Neuron (in vitro differentiated cells): ENCODE results near the gene GABBR2.
"Not testable (repeated sequence)": the region's sequence is repeated elsewhere in the genome, so short reads cannot be mapped to it uniquely, and the experiment has no call there.

ENCODE experiments used
- H2AFZ ChIP-seq: one replicate; pipeline ENCODE4 v1.6.1; 2013; ENCODE audit warnings: low read depth, mild to moderate bottlenecking, inconsistent platforms, low read length, moderate library complexity
- H3K27me3 ChIP-seq: one replicate; pipeline ENCODE4 v1.6.1; 2013; ENCODE audit warnings: low read length; ENCODE audit not compliant: insufficient read depth
- H3K36me3 ChIP-seq: one replicate; pipeline ENCODE4 v1.6.1; 2013; ENCODE audit warnings: low read length; ENCODE audit not compliant: insufficient read depth
- H3K4me1 ChIP-seq: one replicate; pipeline ENCODE4 v1.6.1; 2013; ENCODE audit warnings: low read length; ENCODE audit not compliant: insufficient read depth
- H3K4me3 ChIP-seq: 2 replicates; pipeline ENCODE4 v1.5.1; 2013; ENCODE audit warnings: mild to moderate bottlenecking, low read length, moderate library complexity
- H3K9me3 ChIP-seq: one replicate; pipeline ENCODE4 v1.6.1; 2013; ENCODE audit warnings: low read length

GABBR2 gene

GRCh38 chr9:98479967-98480847, 228.5 kb downstream of the GABBR2 start:
- Histone ChIP-seq H3K4me3 (no peak overlapping the region), H3K9me3 (no peaks in the 10 kb centered on the region), H3K36me3 (no peaks in the 10 kb centered on the region), H2AFZ (no peak overlapping the region), H3K27me3 (no peaks in the 10 kb centered on the region), H3K4me1 (no peaks in the 10 kb centered on the region)

GRCh38 chr9:98479449-98479848, 229.3 kb downstream of the GABBR2 start:
- H3K4me1 ChIP-seq: peaks cover 3% of the 10 kb centered on the region
- H2AFZ ChIP-seq: no peak overlapping the region
- no peaks in the 10 kb centered on the region for H3K9me3 ChIP-seq
- H3K4me3 ChIP-seq: no peak overlapping the region
- H3K36me3 ChIP-seq: no peaks in the 10 kb centered on the region
- H3K27me3 ChIP-seq: no peaks in the 10 kb centered on the region

- H2AFZ ChIP-seq: no peak overlapping the region
- H3K4me3 ChIP-seq: no peak overlapping the region
- H3K4me1 ChIP-seq: peaks cover 3% of the 10 kb centered on the region
- H3K9me3 ChIP-seq: no peaks in the 10 kb centered on the region
- no peaks in the 10 kb centered on the region for H3K27me3 ChIP-seq
- H3K36me3 ChIP-seq: no peaks in the 10 kb centered on the region
Observed at GRCh38 chr9:98477884-98478283, 230.9 kb downstream of the GABBR2 start.

GRCh38 chr9:98472216-98472615, 236.5 kb downstream of the GABBR2 start:
- H3K4me3 ChIP-seq: no peak overlapping the region
- no peaks in the 10 kb centered on the region for H3K27me3 ChIP-seq
- no peaks in the 10 kb centered on the region for H3K9me3 ChIP-seq
- no peak overlapping the region for H2AFZ ChIP-seq
- H3K4me1 ChIP-seq: peaks cover 3% of the 10 kb centered on the region
- no peaks in the 10 kb centered on the region for H3K36me3 ChIP-seq

- Histone ChIP-seq H3K4me1 (peaks cover 3% of the 10 kb centered on the region), H3K4me3 (no peak overlapping the region), H3K9me3 (no peaks in the 10 kb centered on the region), H2AFZ (no peak overlapping the region), H3K27me3 (no peaks in the 10 kb centered on the region), H3K36me3 (no peaks in the 10 kb centered on the region)
Observed at GRCh38 chr9:98471185-98471584, 237.6 kb downstream of the GABBR2 start.

- Histone ChIP-seq H3K4me3 (no peak overlapping the region), H3K4me1 (no peaks in the 10 kb centered on the region), H3K9me3 (no peaks in the 10 kb centered on the region), H2AFZ (no peak overlapping the region), H3K27me3 (no peaks in the 10 kb centered on the region), H3K36me3 (no peaks in the 10 kb centered on the region)
Observed at GRCh38 chr9:98468567-98469239, 240.0 kb downstream of the GABBR2 start.

- Histone ChIP-seq H3K27me3 (no peaks in the 10 kb centered on the region), H3K36me3 (no peaks in the 10 kb centered on the region), H3K4me3 (no peak overlapping the region), H3K4me1 (no peaks in the 10 kb centered on the region), H2AFZ (no peak overlapping the region), H3K9me3 (no peaks in the 10 kb centered on the region)
Observed at GRCh38 chr9:98465799-98466198, 242.9 kb downstream of the GABBR2 start.

GRCh38 chr9:98464156-98464690, 244.5 kb downstream of the GABBR2 start:
- H3K9me3 ChIP-seq, H3K36me3 ChIP-seq, H3K27me3 ChIP-seq, H3K4me3 ChIP-seq, H3K4me1 ChIP-seq, H2AFZ ChIP-seq: not testable (repeated sequence)

- Histone ChIP-seq H3K36me3 (no peaks in the 10 kb centered on the region), H3K9me3 (peaks cover 2% of the 10 kb centered on the region), H3K4me3 (no peak overlapping the region), H3K4me1 (no peaks in the 10 kb centered on the region), H3K27me3 (no peaks in the 10 kb centered on the region), H2AFZ (no peak overlapping the region)
Observed at GRCh38 chr9:98462310-98462709, 246.4 kb downstream of the GABBR2 start.

GRCh38 chr9:98460704-98461103, 248.0 kb downstream of the GABBR2 start:
- no peak overlapping the region for H3K4me3 ChIP-seq
- no peaks in the 10 kb centered on the region for H3K4me1 ChIP-seq
- H2AFZ ChIP-seq: no peak overlapping the region
- no peaks in the 10 kb centered on the region for H3K27me3 ChIP-seq
- no peaks in the 10 kb centered on the region for H3K36me3 ChIP-seq
- H3K9me3 ChIP-seq: peaks cover 2% of the 10 kb centered on the region

GRCh38 chr9:98457726-98458370, 250.9 kb downstream of the GABBR2 start:
- H3K4me3 ChIP-seq: no peak overlapping the region

GRCh38 chr9:98456156-98456613, 252.6 kb downstream of the GABBR2 start:
- Histone ChIP-seq H3K9me3 (peaks cover 2% of the 10 kb centered on the region), H3K4me3 (no peak overlapping the region), H3K4me1 (no peaks in the 10 kb centered on the region), H3K27me3 (no peaks in the 10 kb centered on the region), H2AFZ (no peak overlapping the region), H3K36me3 (no peaks in the 10 kb centered on the region)

More at GRCh38 chr9:98457726-98458370, 250.9 kb downstream of the GABBR2 start:
- Histone ChIP-seq H3K4me1 (no peaks in the 10 kb centered on the region), H2AFZ (no peak overlapping the region), H3K9me3 (peaks cover 2% of the 10 kb centered on the region), H3K36me3 (no peaks in the 10 kb centered on the region), H3K27me3 (no peaks in the 10 kb centered on the region)
